Nephron progenitor cell (in vitro differentiated cells): ENCODE data around the gene TECPR1.

Experiments
- DNase-seq: peaks from one replicate; pipeline ENCODE4 v3.0.0; 2021
- H3K27ac Mint-ChIP-seq: 2 replicates; pipeline ENCODE4 v1.8.0; 2021; ENCODE audit warnings: mild to moderate bottlenecking, moderate library complexity, mixed read lengths
- H3K27me3 Mint-ChIP-seq: 2 replicates; pipeline ENCODE4 v1.8.0; 2021; ENCODE audit warnings: mild to moderate bottlenecking, low read depth, mixed read lengths; ENCODE audit not compliant: poor library complexity
- H3K36me3 Mint-ChIP-seq: 2 replicates; pipeline ENCODE4 v1.8.0; 2021; ENCODE audit warnings: low read depth, mixed read lengths
- H3K4me1 Mint-ChIP-seq: 2 replicates; pipeline ENCODE4 v1.8.0; 2021; ENCODE audit warnings: mixed read lengths
- H3K4me3 Mint-ChIP-seq: 2 replicates; pipeline ENCODE4 v1.8.0; 2021; ENCODE audit warnings: mild to moderate bottlenecking, moderate library complexity, mixed read lengths
- H3K9me3 Mint-ChIP-seq: 2 replicates; pipeline ENCODE4 v1.8.0; 2021; ENCODE audit warnings: mild to moderate bottlenecking, moderate library complexity, mixed read lengths
- CTCF ChIP-seq: fragments of 200-600 bp; sonication (generic); IDR thresholded peaks from 2 replicates; pipeline ENCODE4 v1.5.0; 2021; ENCODE audit warnings: antibody characterized with exemption

The TECPR1 gene

GRCh38 chr7:98285157-98286092 is 33.4 kb upstream of the TECPR1 start:
- Mint-ChIP-seq H3K4me1 (peaks cover 50% of the 10 kb centered on the region), H3K36me3 (peaks cover 3% of the 10 kb centered on the region), H3K27me3 (no peaks in the 10 kb centered on the region), H3K27ac (peak overlapping the region; percentile 85), H3K4me3 (no peak overlapping the region), H3K9me3 (no peaks in the 10 kb centered on the region)
- DNase-seq: no peak
- no peak for TF ChIP-seq CTCF

GRCh38 chr7:98284335-98285036 is 32.5 kb upstream of the TECPR1 start:
- no peak for DNase-seq
- no peaks in the 10 kb centered on the region for H3K36me3 Mint-ChIP-seq
- peak overlapping the region; percentile 92 for H3K4me3 Mint-ChIP-seq
- H3K9me3 Mint-ChIP-seq: no peaks in the 10 kb centered on the region
- peaks cover 46% of the 10 kb centered on the region for H3K4me1 Mint-ChIP-seq
- TF ChIP-seq CTCF: no peak
- no peaks in the 10 kb centered on the region for H3K27me3 Mint-ChIP-seq
- peak overlapping the region; percentile 68 for H3K27ac Mint-ChIP-seq

- H3K27ac Mint-ChIP-seq: no peak overlapping the region
- no peaks in the 10 kb centered on the region for H3K36me3 Mint-ChIP-seq
- H3K27me3 Mint-ChIP-seq: no peaks in the 10 kb centered on the region
- DNase-seq: no peak
- H3K9me3 Mint-ChIP-seq: no peaks in the 10 kb centered on the region
- H3K4me1 Mint-ChIP-seq: peaks cover 48% of the 10 kb centered on the region
- no peak for TF ChIP-seq CTCF
- H3K4me3 Mint-ChIP-seq: peak overlapping the region; percentile 92
These were observed 31.8 kb upstream of the TECPR1 start for GRCh38 chr7:98283887-98284222.

- no peak for DNase-seq
- Mint-ChIP-seq H3K27me3 (no peaks in the 10 kb centered on the region), H3K27ac (peak overlapping the region; percentile 47), H3K4me1 (peaks cover 50% of the 10 kb centered on the region), H3K9me3 (no peaks in the 10 kb centered on the region), H3K36me3 (no peaks in the 10 kb centered on the region), H3K4me3 (peak overlapping the region; percentile 92)
- no peak for TF ChIP-seq CTCF
These were observed 31.3 kb upstream of the TECPR1 start for GRCh38 chr7:98283127-98283886.

GRCh38 chr7:98282703-98283102 is 30.7 kb upstream of the TECPR1 start:
- Mint-ChIP-seq H3K36me3 (no peaks in the 10 kb centered on the region), H3K27ac (peak overlapping the region; percentile 47), H3K4me3 (peak overlapping the region; percentile 92), H3K27me3 (no peaks in the 10 kb centered on the region), H3K9me3 (no peaks in the 10 kb centered on the region), H3K4me1 (peaks cover 51% of the 10 kb centered on the region)
- no peak for TF ChIP-seq CTCF
- no peak for DNase-seq
